ENCODE data around the gene MAGIX. TPM values are rescaled to one million over a fixed set of nuclear protein-coding genes. Genes with fewer than 3 reads are reported as not detected.

MAGIX gene
- total RNA-seq, 1 experiment from 2014 or later = 1.2 TPM

DNA sequence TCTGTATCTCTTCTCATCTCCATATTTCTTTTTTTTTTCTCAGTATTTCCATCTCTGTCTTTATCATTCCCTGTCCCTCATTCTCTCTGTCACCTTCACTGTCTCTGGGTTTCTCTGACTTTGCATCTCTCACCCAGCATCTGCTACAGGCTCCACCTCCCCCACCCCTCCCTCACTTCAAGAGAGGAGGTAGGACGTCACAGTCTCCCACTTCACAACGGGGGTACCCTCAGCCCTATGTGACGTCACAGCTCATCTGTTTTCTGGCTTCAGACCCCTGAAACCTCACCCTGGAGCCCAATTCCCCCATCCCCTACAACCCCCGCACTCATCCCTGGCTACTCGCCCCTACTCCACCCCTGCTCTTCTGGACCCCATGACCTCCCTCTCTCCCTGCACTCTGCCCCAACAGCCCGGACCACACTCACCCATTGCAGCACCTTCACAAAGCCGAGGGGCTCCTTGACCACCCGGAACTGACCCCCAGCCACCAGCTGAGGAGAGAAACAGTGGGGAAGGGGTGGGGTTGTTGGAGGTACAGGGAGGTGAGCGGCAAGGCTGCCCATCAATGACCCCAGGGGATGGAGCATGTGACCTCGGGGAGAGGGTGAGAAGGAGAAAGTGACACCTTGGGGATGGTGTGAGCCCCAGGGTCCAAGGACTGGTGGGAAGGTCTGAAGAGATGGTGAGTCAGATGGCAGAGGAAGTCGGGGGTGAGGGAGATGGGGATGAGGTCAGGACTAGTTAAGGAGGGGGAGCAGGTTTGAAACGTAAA, 36.2 kb downstream of the MAGIX start:
- no peak for DNase-seq (ENCODE audit: low spot score)
- Mint-ChIP-seq H3K27ac (no peak overlapping the region), H3K9me3 (no peaks in the 10 kb centered on the region), H3K27me3 (ENCODE audit: low read depth) (no peaks in the 10 kb centered on the region; the same call in 1 of the 2 replicates), H3K36me3 (no peaks in the 10 kb centered on the region), H3K4me1 (peaks cover 22% of the 10 kb centered on the region), H3K4me3 (peak overlapping the region; percentile 61)
- TF ChIP-seq, protein P1, sequence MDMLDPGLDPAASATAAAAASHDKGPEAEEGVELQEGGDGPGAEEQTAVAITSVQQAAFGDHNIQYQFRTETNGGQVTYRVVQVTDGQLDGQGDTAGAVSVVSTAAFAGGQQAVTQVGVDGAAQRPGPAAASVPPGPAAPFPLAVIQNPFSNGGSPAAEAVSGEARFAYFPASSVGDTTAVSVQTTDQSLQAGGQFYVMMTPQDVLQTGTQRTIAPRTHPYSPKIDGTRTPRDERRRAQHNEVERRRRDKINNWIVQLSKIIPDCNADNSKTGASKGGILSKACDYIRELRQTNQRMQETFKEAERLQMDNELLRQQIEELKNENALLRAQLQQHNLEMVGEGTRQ (CRISPR knock-in tag; IDR thresholded peaks at IDR 0.05) = peak; percentile 48
- no peak for TF ChIP-seq SOX15 (CRISPR knock-in tag; IDR thresholded peaks at IDR 0.05)
- TF ChIP-seq, protein P2, sequence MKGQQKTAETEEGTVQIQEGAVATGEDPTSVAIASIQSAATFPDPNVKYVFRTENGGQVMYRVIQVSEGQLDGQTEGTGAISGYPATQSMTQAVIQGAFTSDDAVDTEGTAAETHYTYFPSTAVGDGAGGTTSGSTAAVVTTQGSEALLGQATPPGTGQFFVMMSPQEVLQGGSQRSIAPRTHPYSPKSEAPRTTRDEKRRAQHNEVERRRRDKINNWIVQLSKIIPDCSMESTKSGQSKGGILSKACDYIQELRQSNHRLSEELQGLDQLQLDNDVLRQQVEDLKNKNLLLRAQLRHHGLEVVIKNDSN (CRISPR knock-in tag; IDR thresholded peaks at IDR 0.05) = 0 out of 2 replicates have a peak, but pooled peaks have one; percentile 21
- POLR2A ChIA-PET = no interaction called here
- CTCF ChIA-PET = no interaction called here
- no peak for ATAC-seq

DNA sequence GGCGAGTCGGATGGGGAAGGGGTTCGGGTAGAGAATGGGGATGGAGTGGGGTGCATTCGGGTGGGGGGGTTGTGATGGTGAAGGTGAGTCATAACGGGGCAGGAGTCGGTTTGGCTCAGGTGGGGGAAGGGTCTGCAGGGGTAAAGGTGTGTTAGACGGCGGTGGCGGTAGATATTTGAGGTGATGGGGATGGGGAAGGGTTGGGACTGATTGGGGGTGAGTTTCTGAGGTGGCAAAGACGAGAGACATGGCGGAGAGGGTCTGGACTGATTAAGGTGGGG, 36.7 kb downstream of the MAGIX start:
- Mint-ChIP-seq H3K9me3 (no peaks in the 10 kb centered on the region), H3K4me1 (peaks cover 18% of the 10 kb centered on the region), H3K4me3 (peak overlapping the region; percentile 61), H3K27me3 (ENCODE audit: low read depth) (no peaks in the 10 kb centered on the region; the same call in 1 of the 2 replicates), H3K27ac (no peak overlapping the region), H3K36me3 (no peaks in the 10 kb centered on the region)
- no peak for TF ChIP-seq KAT7 (CRISPR knock-in tag; IDR thresholded peaks at IDR 0.05; ENCODE audit: borderline replicate concordance)
- TF ChIP-seq, protein P3, sequence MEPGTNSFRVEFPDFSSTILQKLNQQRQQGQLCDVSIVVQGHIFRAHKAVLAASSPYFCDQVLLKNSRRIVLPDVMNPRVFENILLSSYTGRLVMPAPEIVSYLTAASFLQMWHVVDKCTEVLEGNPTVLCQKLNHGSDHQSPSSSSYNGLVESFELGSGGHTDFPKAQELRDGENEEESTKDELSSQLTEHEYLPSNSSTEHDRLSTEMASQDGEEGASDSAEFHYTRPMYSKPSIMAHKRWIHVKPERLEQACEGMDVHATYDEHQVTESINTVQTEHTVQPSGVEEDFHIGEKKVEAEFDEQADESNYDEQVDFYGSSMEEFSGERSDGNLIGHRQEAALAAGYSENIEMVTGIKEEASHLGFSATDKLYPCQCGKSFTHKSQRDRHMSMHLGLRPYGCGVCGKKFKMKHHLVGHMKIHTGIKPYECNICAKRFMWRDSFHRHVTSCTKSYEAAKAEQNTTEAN (CRISPR knock-in tag; IDR thresholded peaks at IDR 0.05) = no peak
- TF ChIP-seq MXD4 (CRISPR knock-in tag; IDR thresholded peaks at IDR 0.05; ENCODE audit: borderline replicate concordance) = no peak
- TF ChIP-seq NR3C1 (CRISPR knock-in tag; conservative IDR thresholded peaks at IDR 0.05; ENCODE audit: low read depth) = no peak
- TF ChIP-seq, protein P4, sequence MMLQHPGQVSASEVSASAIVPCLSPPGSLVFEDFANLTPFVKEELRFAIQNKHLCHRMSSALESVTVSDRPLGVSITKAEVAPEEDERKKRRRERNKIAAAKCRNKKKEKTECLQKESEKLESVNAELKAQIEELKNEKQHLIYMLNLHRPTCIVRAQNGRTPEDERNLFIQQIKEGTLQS (CRISPR knock-in tag; conservative IDR thresholded peaks at IDR 0.05) = no peak
- TF ChIP-seq FOXJ3 (CRISPR knock-in tag; IDR thresholded peaks at IDR 0.05; ENCODE audit: borderline replicate concordance) = no peak
- TF ChIP-seq ETV6 (CRISPR knock-in tag; IDR thresholded peaks at IDR 0.05) = no peak
- no peak for TF ChIP-seq NFATC4 (CRISPR knock-in tag; IDR thresholded peaks at IDR 0.05)
- no peak for TF ChIP-seq JAZF1 (CRISPR knock-in tag; IDR thresholded peaks at IDR 0.05)
- TF ChIP-seq, protein P5, sequence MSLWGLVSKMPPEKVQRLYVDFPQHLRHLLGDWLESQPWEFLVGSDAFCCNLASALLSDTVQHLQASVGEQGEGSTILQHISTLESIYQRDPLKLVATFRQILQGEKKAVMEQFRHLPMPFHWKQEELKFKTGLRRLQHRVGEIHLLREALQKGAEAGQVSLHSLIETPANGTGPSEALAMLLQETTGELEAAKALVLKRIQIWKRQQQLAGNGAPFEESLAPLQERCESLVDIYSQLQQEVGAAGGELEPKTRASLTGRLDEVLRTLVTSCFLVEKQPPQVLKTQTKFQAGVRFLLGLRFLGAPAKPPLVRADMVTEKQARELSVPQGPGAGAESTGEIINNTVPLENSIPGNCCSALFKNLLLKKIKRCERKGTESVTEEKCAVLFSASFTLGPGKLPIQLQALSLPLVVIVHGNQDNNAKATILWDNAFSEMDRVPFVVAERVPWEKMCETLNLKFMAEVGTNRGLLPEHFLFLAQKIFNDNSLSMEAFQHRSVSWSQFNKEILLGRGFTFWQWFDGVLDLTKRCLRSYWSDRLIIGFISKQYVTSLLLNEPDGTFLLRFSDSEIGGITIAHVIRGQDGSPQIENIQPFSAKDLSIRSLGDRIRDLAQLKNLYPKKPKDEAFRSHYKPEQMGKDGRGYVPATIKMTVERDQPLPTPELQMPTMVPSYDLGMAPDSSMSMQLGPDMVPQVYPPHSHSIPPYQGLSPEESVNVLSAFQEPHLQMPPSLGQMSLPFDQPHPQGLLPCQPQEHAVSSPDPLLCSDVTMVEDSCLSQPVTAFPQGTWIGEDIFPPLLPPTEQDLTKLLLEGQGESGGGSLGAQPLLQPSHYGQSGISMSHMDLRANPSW (CRISPR knock-in tag; conservative IDR thresholded peaks at IDR 0.05; ENCODE audit: low read depth) = no peak
- TF ChIP-seq IRF2 (CRISPR knock-in tag; IDR thresholded peaks at IDR 0.05; ENCODE audit: borderline replicate concordance, low read depth) = no peak
- no peak for TF ChIP-seq ZNF121 (CRISPR knock-in tag; IDR thresholded peaks at IDR 0.05)
- TF ChIP-seq ZNF263 (CRISPR knock-in tag; IDR thresholded peaks at IDR 0.05; ENCODE audit: low read depth) = no peak
- TF ChIP-seq NFYB (CRISPR knock-in tag; conservative IDR thresholded peaks at IDR 0.05; ENCODE audit: low read depth) = no peak
- TF ChIP-seq, protein P6, sequence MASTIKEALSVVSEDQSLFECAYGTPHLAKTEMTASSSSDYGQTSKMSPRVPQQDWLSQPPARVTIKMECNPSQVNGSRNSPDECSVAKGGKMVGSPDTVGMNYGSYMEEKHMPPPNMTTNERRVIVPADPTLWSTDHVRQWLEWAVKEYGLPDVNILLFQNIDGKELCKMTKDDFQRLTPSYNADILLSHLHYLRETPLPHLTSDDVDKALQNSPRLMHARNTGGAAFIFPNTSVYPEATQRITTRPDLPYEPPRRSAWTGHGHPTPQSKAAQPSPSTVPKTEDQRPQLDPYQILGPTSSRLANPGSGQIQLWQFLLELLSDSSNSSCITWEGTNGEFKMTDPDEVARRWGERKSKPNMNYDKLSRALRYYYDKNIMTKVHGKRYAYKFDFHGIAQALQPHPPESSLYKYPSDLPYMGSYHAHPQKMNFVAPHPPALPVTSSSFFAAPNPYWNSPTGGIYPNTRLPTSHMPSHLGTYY (CRISPR knock-in tag; IDR thresholded peaks at IDR 0.05) = no peak
- ChIA-PET CTCF (no interaction called here), POLR2A (no interaction called here)
- no peak for DNase-seq (ENCODE audit: low spot score)
- ATAC-seq = no peak
